B cell (primary cell): ENCODE data around the gene KCNK18. TPM values are rescaled to one million over a fixed set of nuclear protein-coding genes. Genes with fewer than 3 reads are reported as not detected.

Experiments used
- ATAC-seq: fragments of 200-7000 bp; cut with Tn5 transposase; one replicate; pipeline ENCODE4 v1.10.0; 2021; ENCODE audit warnings: low read depth, mild to moderate bottlenecking, moderate number of reproducible peaks, moderate library complexity
- CTCF ChIA-PET: fragments of 350-600 bp; sonication (Branson Sonifier 250); formaldehyde crosslinking; loops from one replicate; lab custom pipeline; 2021; ENCODE audit warnings: antibody characterized with exemption, inconsistent platforms; lab: Charles Lee
- POLR2A ChIA-PET: fragments of 350-600 bp; sonication (Branson Sonifier 250); formaldehyde crosslinking; loops from one replicate; lab custom pipeline; 2021; ENCODE audit warnings: antibody characterized with exemption; lab: Charles Lee
- DNase-seq: peaks from one replicate; pipeline ENCODE4 v3.0.0; 2013
- H2AFZ ChIP-seq: 2 replicates; pipeline ENCODE4 v1.6.1; 2012; ENCODE audit warnings: mild to moderate bottlenecking, low read depth, low read length; ENCODE audit not compliant: insufficient read depth, poor library complexity, severe bottlenecking
- H3K27ac ChIP-seq, 2 donors: 1 replicate in 1 of 2; 2 replicates in 1 of 2; pipeline ENCODE4 v1.5.1; 2012 to 2013; ENCODE audit warnings: low read length in 2 of 2, mild to moderate bottlenecking in 2 of 2, moderate library complexity in 1 of 2
- H3K27me3 ChIP-seq, 4 experiments: fragments of 200-600 bp in 1 of 4; sonication (generic) in 1 of 4; replicated peaks in 1 of 4; 1 replicate in 2 of 4; 2 replicates in 2 of 4; pipeline versions ENCODE4 v1.6.1 to v1.7.0; 2013 to 2016; ENCODE audit warnings: low read length in 3 of 4, mild to moderate bottlenecking in 2 of 4, mixed read lengths in 1 of 4, moderate library complexity in 1 of 4; ENCODE audit not compliant: insufficient read depth in 4 of 4, control insufficient read depth in 3 of 4; ENCODE audit errors: control extremely low read depth in 1 of 4
- H3K36me3 ChIP-seq, 2 experiments: replicated peaks in 1 of 2; 1 replicate in 1 of 2; 2 replicates in 1 of 2; pipeline versions ENCODE4 v1.6.1 to v1.7.1; 2013; ENCODE audit warnings: low read length in 1 of 2; ENCODE audit not compliant: insufficient read depth in 2 of 2, control insufficient read depth in 1 of 2; ENCODE audit errors: control extremely low read depth in 1 of 2, extremely low read depth in 1 of 2
- H3K4me1 ChIP-seq, 2 donors: fragments of 200-600 bp in 1 of 2; sonication (generic) in 1 of 2; 1 replicate in 1 of 2; 2 replicates in 1 of 2; pipeline versions ENCODE4 v1.5.1 to v1.6.1; 2013 to 2017; ENCODE audit warnings: low read length in 2 of 2; ENCODE audit not compliant: control insufficient read depth in 2 of 2, insufficient read depth in 2 of 2
- H3K4me2 ChIP-seq: replicated peaks from 2 replicates; pipeline ENCODE3; 2012; ENCODE audit warnings: mild to moderate bottlenecking, low read depth, low read length; ENCODE audit not compliant: poor library complexity, severe bottlenecking
- H3K4me3 ChIP-seq, 5 experiments: fragments of 200-600 bp in 1 of 5; sonication (generic) in 1 of 5; 1 replicate in 3 of 5; 2 replicates in 2 of 5; pipeline versions ENCODE4 v1.5.1 to v1.7.0; 2011 to 2016; ENCODE audit warnings: low read length in 4 of 5, mild to moderate bottlenecking in 4 of 5, low read depth in 2 of 5, control low read depth in 1 of 5, moderate library complexity in 1 of 5; ENCODE audit not compliant: insufficient read depth in 1 of 5; ENCODE audit errors: control extremely low read depth in 1 of 5, extremely low read depth in 1 of 5
- H3K79me2 ChIP-seq: fragments of 200-600 bp; sonication (generic); one replicate; pipeline ENCODE4 v1.6.0; 2016; ENCODE audit warnings: low read length; ENCODE audit not compliant: control insufficient read depth, insufficient read depth
- H3K9ac ChIP-seq: fragments of 200-600 bp; sonication (generic); 2 replicates; pipeline ENCODE4 v1.6.1; 2017; ENCODE audit warnings: mild to moderate bottlenecking, low read length, moderate library complexity
- H3K9me3 ChIP-seq, 3 donors: one replicate each; pipeline versions ENCODE4 v1.6.1 to v1.7.1; 2013; ENCODE audit warnings: low read length in 2 of 3; ENCODE audit not compliant: control insufficient read depth in 2 of 3, insufficient read depth in 1 of 3; ENCODE audit errors: control extremely low read depth in 1 of 3
- H4K20me1 ChIP-seq: 2 replicates; pipeline ENCODE4 v1.6.0; 2012; ENCODE audit warnings: mild to moderate bottlenecking, low read length; ENCODE audit not compliant: insufficient read depth, control insufficient read depth, poor library complexity, severe bottlenecking
- H3K27ac Mint-ChIP-seq: one replicate; pipeline ENCODE4 v1.8.0; 2021; ENCODE audit warnings: mixed read lengths
- H3K27me3 Mint-ChIP-seq: one replicate; pipeline ENCODE4 v1.8.0; 2021; ENCODE audit warnings: mixed read lengths
- H3K4me1 Mint-ChIP-seq: one replicate; pipeline ENCODE4 v1.8.0; 2021; ENCODE audit warnings: mixed read lengths
- H3K4me3 Mint-ChIP-seq: one replicate; pipeline ENCODE4 v1.8.0; 2021; ENCODE audit warnings: mixed read lengths
- H3K9me3 Mint-ChIP-seq: one replicate; pipeline ENCODE4 v1.8.0; 2022; ENCODE audit warnings: mixed read lengths; ENCODE audit not compliant: insufficient read depth
- CTCF ChIP-seq: fragments of 200-600 bp; IDR thresholded peaks from one replicate; pipeline ENCODE4 v1.8.0; 2022; ENCODE audit warnings: antibody characterized with exemption, mild to moderate bottlenecking
- EZH2 ChIP-seq: IDR thresholded peaks from 2 replicates; pipeline ENCODE4 v1.6.1; 2012; ENCODE audit warnings: borderline replicate concordance, low read depth, mild to moderate bottlenecking, moderate library complexity, low read length; ENCODE audit not compliant: insufficient read depth, poor library complexity, severe bottlenecking
- whole genome bisulfite sequencing: methylation state at CpG from one replicate; pipeline ENCODE4 v1.1.5; 2013; ENCODE audit warnings: missing lambda C conversion rate; ENCODE audit not compliant: insufficient coverage; 5-methylcytosine and 5-hydroxymethylcytosine counted together
- intact Hi-C: fragments of 100-400 bp; cut with micrococcal nuclease; formaldehyde crosslinking; loops from one replicate; pipeline ENCODE4 v1.10.0; 2022
- polyA plus RNA-seq: library from polyadenylated mRNA; depleted of rRNA; stranded (reverse); fragments of >200 nt; gene quantifications from 2 replicates; pipeline ENCODE4 v1.2.3, GENCODE V29; 2012
- total RNA-seq, 2 donors: library from RNA; stranded (reverse); fragments of 120-200 nt in 1 of 2; gene quantifications; 1 replicate in 1 of 2; 2 replicates in 1 of 2; pipeline versions ENCODE4 v1.2.3 to v1.2.4, GENCODE V29; 2013 to 2022

KCNK18 gene
- total and polyA plus RNA-seq, 2 donors (not counting 1 experiment from before 2014, with no cell fraction given) = not detected

DNA sequence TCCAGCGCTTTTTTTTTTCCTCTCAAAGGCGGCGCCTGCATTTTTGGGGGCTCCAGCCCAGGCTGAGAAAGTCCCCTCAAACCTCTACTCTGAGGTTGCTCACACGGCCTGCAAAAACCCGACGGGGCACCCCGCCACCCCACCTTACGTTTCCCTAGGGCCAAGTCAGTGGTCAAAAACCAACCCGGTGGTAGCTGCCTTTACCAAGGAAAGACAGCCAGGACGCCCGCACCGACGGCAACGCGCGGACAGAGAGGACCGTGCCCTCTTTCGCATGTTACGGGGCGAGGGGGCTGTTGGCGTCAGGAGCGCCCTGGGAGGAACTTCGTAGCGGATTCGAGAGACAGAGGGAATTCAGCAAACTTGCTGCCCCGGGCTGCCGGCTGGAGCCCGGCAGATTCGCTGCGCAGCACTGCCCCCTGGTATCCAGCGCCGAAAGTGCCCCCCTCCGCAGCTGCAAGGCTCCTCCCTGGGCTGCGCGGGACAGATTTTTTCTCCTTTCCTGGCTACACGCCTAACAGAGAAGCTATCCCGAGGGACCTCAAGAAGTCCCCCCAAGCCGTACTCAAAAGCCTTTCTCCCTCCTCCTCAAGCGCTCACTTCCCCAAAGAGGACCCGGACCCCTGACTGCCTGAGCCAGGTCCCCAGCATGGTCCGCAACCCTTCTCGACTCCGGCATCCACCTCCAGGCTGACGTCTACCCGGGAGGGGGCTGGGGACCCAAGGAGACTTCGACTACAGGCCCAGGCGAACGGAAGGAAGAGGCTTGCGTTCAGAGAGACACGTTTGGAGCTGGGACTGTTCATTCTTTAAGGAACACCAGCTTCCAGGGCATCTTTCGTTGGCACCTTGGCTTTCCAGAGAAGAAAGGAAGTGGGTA is 31.5 kb upstream of the KCNK18 start:
- TF ChIP-seq CTCF = no peak
- no peak for TF ChIP-seq EZH2
- Histone ChIP-seq H3K9me3 (peaks cover 0 to 48% (median 0%) of the 10 kb centered on the region in 3 donors), H3K9ac (no peak overlapping the region), H4K20me1 (no peaks in the 10 kb centered on the region), H3K27ac (no peak overlapping the region), H3K36me3 (no peaks in the 10 kb centered on the region), H3K27me3 (peaks cover 0 to 95% (median 72%) of the 10 kb centered on the region in 4 experiments), H3K4me3 (no peak overlapping the region), H3K79me2 (no peaks in the 10 kb centered on the region), H3K4me2 (peak overlapping the region; percentile 20), H3K4me1 (peaks cover 26 to 28% of the 10 kb centered on the region in 2 donors), H2AFZ (no peak overlapping the region)
- CTCF ChIA-PET = interaction anchor here (0.7 to 4.1 kb wide), 6 partner anchors 10 to 484 kb away, joined by 3 to 17 read pairs (median 4); no protein-coding TSS in a partner anchor
- H3K4me1 Mint-ChIP-seq = peaks cover 27% of the 10 kb centered on the region
- intact Hi-C loops = loop anchor here (5.0 kb wide), 1 partner anchor 33 kb away; no protein-coding TSS in a partner anchor
- H3K27ac Mint-ChIP-seq = no peak overlapping the region
- peaks cover 65% of the 10 kb centered on the region for H3K27me3 Mint-ChIP-seq
- H3K4me3 Mint-ChIP-seq = no peak overlapping the region
- WGBS = 6% methylated on average over 51 of the region's 51 CpGs
- H3K9me3 Mint-ChIP-seq = peaks cover 2% of the 10 kb centered on the region
- ATAC-seq = no peak
- POLR2A ChIA-PET = no interaction called here
- DNase-seq = peak; percentile 44
